ENCODE results near the gene DCAF4. TPM values are rescaled to one million over a fixed set of nuclear protein-coding genes. Genes with fewer than 3 reads are reported as not detected.

Gene DCAF4
- total RNA-seq, 4 donors from 2014 or later: 9.0 to 22.6 (median 19.8) TPM

GRCh38 chr14:72880820-72881219, 45.4 kb upstream of the DCAF4 start:
- 83 to 100% methylated on average over 1 of the region's 2 CpGs for WGBS, 2 donors (ENCODE audit: low coverage in 1 of 2)
- TF ChIP-seq CTCF (IDR thresholded peaks at IDR 0.05): no peak
- TF ChIP-seq EP300 (IDR thresholded peaks at IDR 0.05): no peak
- TF ChIP-seq POLR2AphosphoS5 (IDR thresholded peaks at IDR 0.05): no peak
- TF ChIP-seq POLR2A (IDR thresholded peaks at IDR 0.05): no peak
- no peaks in the 10 kb centered on the region for H3K27me3 ChIP-seq
- H3K27ac ChIP-seq: no peak overlapping the region
- no peaks in the 10 kb centered on the region for H3K36me3 ChIP-seq
- no peak overlapping the region for H3K4me3 ChIP-seq
- no peaks in the 10 kb centered on the region for H3K4me1 ChIP-seq
- ATAC-seq: no peak
- no peaks in the 10 kb centered on the region for H3K9me3 ChIP-seq

- Histone ChIP-seq H3K27ac (no peak overlapping the region), H3K4me3 (no peak overlapping the region), H3K4me1 (no peaks in the 10 kb centered on the region), H3K9me3 (no peaks in the 10 kb centered on the region), H3K27me3 (no peaks in the 10 kb centered on the region), H3K36me3 (no peaks in the 10 kb centered on the region)
- WGBS, 2 donors (ENCODE audit: low coverage in 1 of 2): 77% methylated on average over 2 of the region's 2 CpGs
- TF ChIP-seq CTCF (IDR thresholded peaks at IDR 0.05): no peak
- TF ChIP-seq EP300 (IDR thresholded peaks at IDR 0.05): no peak
- no peak for TF ChIP-seq POLR2AphosphoS5 (IDR thresholded peaks at IDR 0.05)
- TF ChIP-seq POLR2A (IDR thresholded peaks at IDR 0.05): no peak
- ATAC-seq: no peak
Observed at GRCh38 chr14:72881543-72881942, 44.7 kb upstream of the DCAF4 start.

GRCh38 chr14:72882047-72882446, 44.2 kb upstream of the DCAF4 start:
- Histone ChIP-seq H3K4me3 (no peak overlapping the region), H3K27ac (no peak overlapping the region), H3K4me1 (no peaks in the 10 kb centered on the region), H3K9me3 (no peaks in the 10 kb centered on the region), H3K36me3 (no peaks in the 10 kb centered on the region), H3K27me3 (no peaks in the 10 kb centered on the region)
- 60 to 90% methylated on average over 1 of the region's 1 CpG for WGBS, 2 donors (ENCODE audit: low coverage in 1 of 2)
- TF ChIP-seq EP300 (IDR thresholded peaks at IDR 0.05): no peak
- no peak for TF ChIP-seq POLR2AphosphoS5 (IDR thresholded peaks at IDR 0.05)
- no peak for TF ChIP-seq POLR2A (IDR thresholded peaks at IDR 0.05)
- no peak for TF ChIP-seq CTCF (IDR thresholded peaks at IDR 0.05)
- no peak for ATAC-seq

- no peak for ATAC-seq
- Histone ChIP-seq H3K4me3 (no peak overlapping the region), H3K4me1 (no peaks in the 10 kb centered on the region), H3K27me3 (no peaks in the 10 kb centered on the region), H3K27ac (no peak overlapping the region), H3K9me3 (no peaks in the 10 kb centered on the region), H3K36me3 (no peaks in the 10 kb centered on the region)
- WGBS, 2 donors (ENCODE audit: low coverage in 1 of 2): 85 to 89% methylated on average over 3 to 6 of the region's 7 CpGs
- TF ChIP-seq POLR2AphosphoS5 (IDR thresholded peaks at IDR 0.05): no peak
- TF ChIP-seq POLR2A (IDR thresholded peaks at IDR 0.05): no peak
- no peak for TF ChIP-seq CTCF (IDR thresholded peaks at IDR 0.05)
- no peak for TF ChIP-seq EP300 (IDR thresholded peaks at IDR 0.05)
Observed at GRCh38 chr14:72882463-72882862, 43.8 kb upstream of the DCAF4 start.

DNA sequence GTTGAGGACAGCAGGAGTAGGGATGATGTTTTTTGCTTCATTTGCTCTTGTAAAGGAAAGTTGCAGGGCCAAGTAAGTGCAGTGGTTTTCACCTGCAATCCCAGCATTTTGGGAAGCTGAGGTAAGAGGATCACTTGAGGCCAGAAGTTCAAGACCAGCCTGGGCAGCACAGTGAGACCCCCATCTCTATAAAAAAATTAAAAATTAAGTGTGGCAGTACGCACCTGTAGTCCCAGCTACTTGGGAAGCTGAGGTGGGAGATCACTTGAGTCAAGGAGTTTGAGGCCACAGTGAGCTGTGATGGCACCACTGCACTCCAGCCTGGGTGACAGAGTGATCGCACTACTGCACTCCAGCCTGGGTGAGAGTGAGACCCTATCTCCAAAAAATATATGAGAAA, 43.2 kb upstream of the DCAF4 start:
- WGBS, 2 donors (ENCODE audit: low coverage in 1 of 2): 85 to 100% methylated on average over 1 to 2 of the region's 2 CpGs
- ATAC-seq: no peak
- Histone ChIP-seq H3K9me3 (no peaks in the 10 kb centered on the region), H3K4me1 (no peaks in the 10 kb centered on the region), H3K36me3 (no peaks in the 10 kb centered on the region), H3K4me3 (no peak overlapping the region), H3K27me3 (no peaks in the 10 kb centered on the region), H3K27ac (no peak overlapping the region)
- TF ChIP-seq POLR2A (IDR thresholded peaks at IDR 0.05): no peak
- TF ChIP-seq POLR2AphosphoS5 (IDR thresholded peaks at IDR 0.05): no peak
- no peak for TF ChIP-seq CTCF (IDR thresholded peaks at IDR 0.05)
- no peak for TF ChIP-seq EP300 (IDR thresholded peaks at IDR 0.05)

Data from gastroesophageal sphincter (tissue), 4 donors.